ENCODE measurements around the gene GSG1L. TPM values are rescaled to one million over a fixed set of nuclear protein-coding genes. Genes with fewer than 3 reads are reported as not detected.

Gene GSG1L
- total RNA-seq, 1 experiment from 2014 or later: not detected

DNA sequence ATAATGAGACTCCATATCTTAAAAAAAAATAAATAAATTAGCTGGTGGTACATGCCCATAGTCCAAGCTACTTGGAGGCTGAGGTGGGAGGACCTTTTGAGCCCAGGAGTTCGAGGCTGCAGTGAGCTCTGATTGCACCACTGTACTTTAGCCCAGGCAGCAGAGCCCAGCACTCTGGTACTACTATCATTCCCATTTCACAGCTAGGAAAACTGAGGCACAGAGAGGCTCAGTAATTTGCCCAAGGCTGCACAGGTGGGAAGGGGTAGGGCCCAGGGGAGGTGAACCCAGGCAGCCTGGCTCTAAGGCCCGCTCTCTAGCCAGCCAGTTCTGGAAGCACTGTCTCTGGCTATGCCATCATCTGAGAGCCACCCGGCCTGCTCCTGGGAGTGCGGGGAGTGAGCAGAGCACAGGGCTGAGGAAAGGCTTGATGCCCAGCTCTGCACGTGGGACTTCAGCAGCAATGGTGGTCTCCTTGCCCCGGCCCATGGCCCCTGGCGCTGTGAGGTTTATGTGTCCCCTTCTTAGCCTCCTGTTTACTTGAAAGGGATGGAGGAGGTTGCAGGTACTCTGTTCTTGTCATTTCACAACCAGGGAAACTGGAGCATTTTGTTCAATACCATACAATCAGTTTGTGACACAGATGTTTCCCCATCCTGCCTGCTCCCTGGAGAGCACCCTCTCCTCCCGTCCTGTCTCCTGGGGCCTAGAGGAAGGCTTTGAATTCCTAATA is 291.3 kb downstream of the GSG1L start:
- peaks cover 18% of the 10 kb centered on the region for H3K4me1 ChIP-seq (replicated peaks)
- H3K4me3 ChIP-seq: no peak overlapping the region
- H3K27me3 ChIP-seq (replicated peaks): no peaks in the 10 kb centered on the region
- H3K27ac ChIP-seq: no peak overlapping the region
- H3K9me3 ChIP-seq (replicated peaks): no peaks in the 10 kb centered on the region
- no peak for DNase-seq (ENCODE audit: low read depth in 1 of 2, low spot score in 2 of 2)
- H3K36me3 ChIP-seq: no peaks in the 10 kb centered on the region

DNA sequence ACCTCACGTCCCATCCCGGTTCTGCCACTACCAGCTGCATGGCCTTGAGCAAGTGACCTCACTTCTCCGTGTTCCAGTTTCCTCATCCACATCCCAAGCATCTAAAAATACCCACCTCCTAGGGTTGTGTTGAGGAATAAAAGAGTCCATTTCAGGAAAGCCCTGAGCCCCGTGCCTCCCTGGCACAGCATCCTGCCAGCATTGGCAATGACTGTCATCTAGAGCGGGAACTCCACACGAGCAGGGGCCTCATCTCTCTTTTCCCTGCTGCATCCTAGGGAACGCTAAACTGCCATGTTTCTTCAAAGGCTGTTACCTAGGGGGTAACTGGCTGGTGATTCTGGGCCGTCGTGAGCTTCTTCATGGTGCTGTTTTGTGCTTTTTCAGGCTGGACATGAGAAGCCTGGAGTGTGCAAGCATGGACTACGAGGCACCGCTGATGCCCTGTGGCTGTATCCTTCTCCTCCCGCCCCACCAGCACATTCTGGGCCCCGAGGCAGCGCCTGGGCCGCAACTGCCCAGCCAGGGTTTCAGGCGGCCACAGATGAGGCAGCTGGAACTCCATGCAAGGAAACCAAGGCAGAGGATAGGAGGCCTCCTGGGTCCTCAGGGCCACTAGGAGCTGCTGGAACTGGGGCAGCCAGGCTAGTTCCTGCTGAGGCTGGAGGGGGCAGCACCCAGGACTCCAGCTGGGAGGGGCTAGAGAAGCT is 292.2 kb downstream of the GSG1L start:
- no peaks in the 10 kb centered on the region for H3K9me3 ChIP-seq (replicated peaks)
- no peak overlapping the region for H3K4me3 ChIP-seq
- no peak overlapping the region for H3K27ac ChIP-seq
- H3K4me1 ChIP-seq (replicated peaks): peaks cover 18% of the 10 kb centered on the region
- no peaks in the 10 kb centered on the region for H3K36me3 ChIP-seq
- DNase-seq (ENCODE audit: low read depth in 1 of 2, low spot score in 2 of 2): no peak
- no peaks in the 10 kb centered on the region for H3K27me3 ChIP-seq (replicated peaks)

DNA sequence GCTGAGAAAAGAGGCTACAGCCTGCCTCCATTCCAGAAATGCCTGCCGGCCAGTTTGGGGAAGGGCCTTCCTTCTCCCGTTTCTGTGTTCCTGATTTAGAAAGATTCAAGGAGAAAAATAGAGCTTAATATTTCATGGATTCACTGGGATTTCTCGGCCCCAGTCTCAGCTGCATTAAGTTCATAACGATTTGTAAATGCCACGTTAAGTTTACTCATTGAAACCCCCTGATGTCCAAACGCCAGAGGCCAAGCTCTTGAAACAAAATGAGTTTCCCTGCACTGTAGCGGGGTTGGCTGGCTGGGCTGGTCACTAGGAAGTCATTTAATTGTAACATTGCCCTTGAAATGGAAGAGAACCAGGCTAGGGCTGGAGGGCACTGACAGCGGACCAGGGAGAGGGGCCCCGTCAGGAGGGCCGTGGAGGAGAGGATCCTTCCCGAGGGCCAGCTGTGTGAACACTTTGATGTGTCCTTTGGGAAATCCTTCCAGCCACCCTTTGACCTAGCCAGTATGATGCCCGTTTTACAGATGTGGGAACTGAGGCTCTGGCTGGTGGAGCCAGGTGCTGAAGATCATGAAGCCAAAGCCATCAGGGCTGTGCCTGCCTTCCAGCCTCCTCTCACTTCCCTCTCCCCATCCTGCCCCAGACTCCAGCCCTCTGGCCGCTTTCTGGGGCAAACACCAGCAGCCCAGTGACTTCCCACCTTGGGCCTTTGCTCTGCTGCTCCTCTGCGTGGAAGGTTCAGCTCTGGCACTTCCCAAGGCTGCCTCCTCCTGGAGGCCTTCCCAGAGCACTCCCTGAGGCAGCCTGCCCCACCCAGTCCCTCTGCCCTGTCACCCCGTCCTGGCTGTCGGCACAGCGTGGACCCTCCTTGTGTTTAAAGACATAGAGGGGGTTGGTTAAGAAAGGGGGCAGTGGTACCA is 293.0 kb downstream of the GSG1L start:
- H3K27ac ChIP-seq: peak overlapping the region; percentile 62

DNA sequence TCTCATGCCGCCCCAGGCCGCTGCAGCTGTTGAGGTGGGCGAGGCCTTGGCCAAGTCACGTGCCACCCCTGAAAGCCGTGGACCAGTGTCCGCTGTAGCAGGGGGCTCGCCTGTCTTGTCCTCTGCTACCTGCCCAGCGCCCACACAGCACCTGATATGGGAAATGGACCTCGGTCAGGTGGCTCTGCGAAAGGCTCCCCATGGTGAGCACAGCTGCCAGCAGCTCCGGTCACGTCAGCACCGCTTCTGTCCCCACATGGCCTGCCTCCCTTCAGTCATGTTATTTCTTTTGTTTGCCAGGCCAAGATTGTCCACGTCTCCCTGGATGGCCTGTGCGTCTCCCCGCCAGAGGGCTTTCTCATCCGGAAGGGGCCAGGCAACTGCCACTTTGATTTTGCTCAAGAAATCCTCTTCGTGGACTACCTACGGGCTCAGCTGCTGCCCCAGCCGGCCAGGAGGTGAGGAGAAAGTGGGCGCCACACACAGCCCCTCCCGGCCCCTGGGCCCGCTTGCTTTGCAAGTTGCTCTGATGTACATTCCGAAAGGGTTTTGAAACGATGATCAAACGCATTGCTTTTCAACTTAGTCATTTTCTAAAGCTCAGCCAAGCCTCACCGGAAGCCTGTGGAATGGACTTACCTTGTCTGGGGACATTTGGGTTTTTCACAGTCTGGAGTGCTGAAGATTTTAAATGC is 293.8 kb downstream of the GSG1L start:
- DNase-seq (ENCODE audit: low read depth in 1 of 2, low spot score in 2 of 2): peak; percentile 31 to 61

More for the DNA sequence above, 293.0 kb downstream of the GSG1L start:
- H3K36me3 ChIP-seq: no peaks in the 10 kb centered on the region
- H3K4me3 ChIP-seq: no peak overlapping the region
- DNase-seq (ENCODE audit: low read depth in 1 of 2, low spot score in 2 of 2): no peak
- no peaks in the 10 kb centered on the region for H3K27me3 ChIP-seq (replicated peaks)
- H3K4me1 ChIP-seq (replicated peaks): peaks cover 18% of the 10 kb centered on the region
- H3K9me3 ChIP-seq (replicated peaks): no peaks in the 10 kb centered on the region

DNA sequence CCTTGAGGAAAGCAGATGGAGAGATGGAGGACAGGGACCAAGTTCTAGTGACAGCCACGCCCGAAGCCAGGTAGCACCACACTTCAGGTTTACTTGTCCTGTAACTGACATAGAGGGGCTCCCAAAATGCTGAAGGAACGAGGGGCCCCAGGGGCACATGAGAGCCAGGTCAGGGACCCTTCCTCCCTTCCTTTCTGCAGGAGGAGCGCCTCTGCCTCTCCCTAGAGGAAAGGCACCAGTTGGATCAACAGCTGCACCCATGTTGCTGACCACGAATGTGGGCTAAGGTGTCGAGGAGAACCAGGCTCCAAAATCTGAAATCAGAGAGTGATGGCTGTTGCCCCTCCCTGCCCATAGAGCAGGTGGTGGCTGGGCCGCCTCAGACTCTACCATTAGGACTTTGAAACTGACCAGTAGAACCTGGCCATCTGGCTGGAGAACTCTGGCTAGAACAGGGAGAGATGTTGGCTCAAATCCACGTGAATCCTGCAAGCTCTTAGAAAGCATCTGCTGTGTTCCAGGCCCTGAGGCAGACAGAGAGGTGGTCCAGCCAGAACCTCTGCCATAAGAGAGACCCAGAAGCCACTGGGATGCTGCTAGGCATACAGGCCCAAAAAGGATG is 294.8 kb downstream of the GSG1L start:
- peaks cover 18% of the 10 kb centered on the region for H3K4me1 ChIP-seq (replicated peaks)
- H3K9me3 ChIP-seq (replicated peaks): no peaks in the 10 kb centered on the region
- H3K4me3 ChIP-seq: no peak overlapping the region
- 0 out of 2 replicates have a peak, but pooled peaks cover 2% of the 10 kb centered on the region for H3K36me3 ChIP-seq
- no peak for DNase-seq (ENCODE audit: low read depth in 1 of 2, low spot score in 2 of 2)
- H3K27me3 ChIP-seq (replicated peaks): no peaks in the 10 kb centered on the region
- no peak overlapping the region for H3K27ac ChIP-seq

More for the DNA sequence above, 293.8 kb downstream of the GSG1L start:
- Histone ChIP-seq H3K9me3 (replicated peaks) (no peaks in the 10 kb centered on the region), H3K4me1 (replicated peaks) (peaks cover 18% of the 10 kb centered on the region), H3K27me3 (replicated peaks) (no peaks in the 10 kb centered on the region), H3K27ac (peak overlapping the region; percentile 62), H3K36me3 (no peaks in the 10 kb centered on the region), H3K4me3 (no peak overlapping the region)

DNA sequence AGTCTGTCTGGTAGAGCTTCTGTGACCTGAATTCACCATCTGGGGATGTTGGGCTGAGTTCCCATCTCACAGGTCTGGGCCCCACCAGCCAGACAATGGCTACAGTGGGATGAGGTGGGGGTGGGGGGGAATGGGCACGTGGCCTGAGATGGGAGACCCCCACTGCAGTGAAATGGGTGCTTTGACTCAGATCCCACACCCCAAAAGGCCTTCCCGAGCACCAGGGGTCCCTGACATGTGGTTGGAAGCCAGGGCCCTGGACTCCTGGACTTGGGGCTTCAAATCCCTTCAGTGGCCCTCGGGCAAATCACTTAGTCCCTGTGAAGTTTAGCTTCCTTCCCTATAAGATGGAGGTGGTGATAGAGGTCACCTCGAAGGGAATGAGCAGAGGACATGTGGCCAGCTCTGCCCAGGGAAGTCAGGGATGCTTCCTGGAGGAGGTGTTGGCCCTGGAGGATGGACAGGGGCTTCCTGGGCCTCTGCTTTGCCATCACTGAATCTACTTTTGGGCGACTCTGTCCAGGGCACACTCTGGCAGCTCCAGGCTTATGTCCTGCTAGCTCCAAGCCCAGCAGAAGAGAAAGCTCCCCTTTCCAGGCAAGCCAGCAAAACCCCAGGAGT is 295.4 kb downstream of the GSG1L start:
- Histone ChIP-seq H3K4me1 (replicated peaks) (peaks cover 18% of the 10 kb centered on the region), H3K27ac (no peak overlapping the region), H3K4me3 (no peak overlapping the region), H3K36me3 (0 out of 2 replicates have a peak, but pooled peaks cover 2% of the 10 kb centered on the region), H3K9me3 (replicated peaks) (no peaks in the 10 kb centered on the region), H3K27me3 (replicated peaks) (no peaks in the 10 kb centered on the region)
- no peak for DNase-seq (ENCODE audit: low read depth in 1 of 2, low spot score in 2 of 2)

DNA sequence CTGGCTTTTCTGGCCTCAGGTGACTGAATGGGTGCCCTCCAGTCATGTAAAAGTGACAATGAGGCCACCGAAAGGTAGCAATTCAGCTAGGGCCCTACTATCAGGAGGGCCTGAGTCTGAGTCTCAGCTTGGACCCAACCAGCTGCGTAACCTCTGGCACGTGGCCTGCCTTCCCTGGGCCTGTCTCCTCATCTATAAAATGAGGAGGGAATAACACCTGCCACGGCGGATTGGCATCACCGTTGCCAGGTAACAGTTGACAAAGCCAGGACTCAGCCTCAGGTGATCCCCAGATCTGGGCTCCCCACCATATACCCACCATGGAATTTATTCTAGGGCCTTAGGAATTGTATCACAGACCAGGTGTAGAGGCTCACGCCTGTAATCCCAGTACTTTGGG is 296.4 kb downstream of the GSG1L start:
- Histone ChIP-seq H3K36me3 (peaks cover 3% of the 10 kb centered on the region; the same call in 1 of the 2 replicates), H3K4me1 (replicated peaks) (peaks cover 28% of the 10 kb centered on the region), H3K4me3 (no peak overlapping the region), H3K9me3 (replicated peaks) (no peaks in the 10 kb centered on the region), H3K27me3 (replicated peaks) (no peaks in the 10 kb centered on the region), H3K27ac (no peak overlapping the region)
- no peak for DNase-seq (ENCODE audit: low read depth in 1 of 2, low spot score in 2 of 2)

DNA sequence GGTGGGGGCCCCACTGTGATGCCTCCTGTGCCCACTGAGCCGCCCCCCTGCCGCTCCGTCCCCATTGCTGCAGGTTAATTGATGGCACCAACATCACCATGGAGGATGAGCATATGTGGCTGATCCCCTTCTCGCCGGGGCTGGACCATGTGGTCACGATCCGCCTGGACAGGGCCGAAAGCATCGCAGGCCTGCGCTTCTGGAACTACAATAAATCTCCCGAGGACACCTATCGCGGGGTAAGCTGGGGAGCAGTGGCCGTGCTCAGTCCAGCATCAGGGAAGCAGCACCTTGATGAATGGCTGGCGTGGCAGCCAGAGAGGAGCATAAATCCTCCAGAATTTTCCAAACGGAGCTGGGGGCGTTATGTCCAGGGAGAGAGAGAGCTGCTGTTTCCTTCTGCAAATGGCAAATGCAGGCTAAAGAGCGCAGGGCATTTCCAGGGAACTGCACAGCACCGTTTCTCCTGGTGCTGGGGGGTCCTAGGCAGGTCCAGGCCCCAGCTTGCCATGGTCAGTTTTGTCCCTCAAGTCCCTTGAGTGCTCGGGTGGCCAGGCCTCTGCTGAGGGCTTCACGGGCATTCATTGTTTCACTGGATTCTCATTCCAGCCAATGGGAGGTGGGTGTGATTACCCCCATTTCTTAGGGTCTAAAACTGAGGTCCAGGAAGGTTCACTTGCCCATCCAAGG is 297.1 kb downstream of the GSG1L start:
- DNase-seq (ENCODE audit: low read depth in 1 of 2, low spot score in 2 of 2): no peak
- Histone ChIP-seq H3K27me3 (replicated peaks) (no peaks in the 10 kb centered on the region), H3K36me3 (peaks cover 9% of the 10 kb centered on the region; the same call in 1 of the 2 replicates)

DNA sequence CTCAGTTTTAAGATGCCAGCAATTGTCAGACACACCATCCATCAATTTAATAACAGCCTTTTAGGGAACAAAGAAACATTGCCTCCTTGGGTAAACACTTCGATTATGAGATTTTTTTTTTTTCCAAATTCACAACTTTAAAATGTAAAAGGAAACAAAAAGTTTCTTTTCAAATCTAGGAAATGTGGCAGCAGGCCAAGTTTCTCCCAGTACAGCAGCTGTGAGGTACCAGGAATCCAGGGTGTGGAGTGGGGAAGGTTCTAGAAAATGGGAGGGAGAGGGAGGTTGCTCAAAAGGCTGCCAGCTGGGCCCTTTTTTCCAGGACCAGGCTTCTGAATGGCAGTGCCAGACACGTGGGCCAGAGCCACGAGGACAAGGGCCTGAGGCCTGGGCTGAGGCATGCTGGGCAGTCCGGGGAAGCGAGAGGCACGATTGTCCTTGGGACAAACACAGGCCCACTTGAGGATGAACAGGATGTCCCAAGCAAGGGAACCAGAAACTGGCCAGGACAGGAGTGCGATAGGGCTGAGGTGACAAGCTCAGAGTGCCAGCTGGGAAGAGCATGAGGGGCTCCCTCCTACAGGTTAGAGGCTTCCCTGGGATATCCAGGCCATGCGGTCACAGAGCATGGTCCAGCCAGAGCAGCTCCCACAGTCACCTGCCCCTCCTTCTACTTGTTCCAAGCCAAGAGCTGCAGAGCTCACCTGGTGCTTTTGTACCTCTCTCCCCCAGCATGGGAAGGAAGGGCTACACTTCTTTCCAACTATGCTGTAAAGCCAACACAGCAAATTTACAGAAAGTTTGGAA is 298.4 kb downstream of the GSG1L start:
- DNase-seq (ENCODE audit: low read depth in 1 of 2, low spot score in 2 of 2): no peak
- H3K4me3 ChIP-seq: no peak overlapping the region
- H3K27ac ChIP-seq: no peak overlapping the region
- H3K27me3 ChIP-seq (replicated peaks): no peaks in the 10 kb centered on the region
- peaks cover 9% of the 10 kb centered on the region; the same call in 1 of the 2 replicates for H3K36me3 ChIP-seq
- H3K9me3 ChIP-seq (replicated peaks): no peaks in the 10 kb centered on the region
- peaks cover 31% of the 10 kb centered on the region for H3K4me1 ChIP-seq (replicated peaks)

More for the DNA sequence above, 297.1 kb downstream of the GSG1L start:
- no peak overlapping the region for H3K27ac ChIP-seq
- H3K4me3 ChIP-seq: no peak overlapping the region
- H3K4me1 ChIP-seq (replicated peaks): peaks cover 35% of the 10 kb centered on the region
- H3K9me3 ChIP-seq (replicated peaks): no peaks in the 10 kb centered on the region

DNA sequence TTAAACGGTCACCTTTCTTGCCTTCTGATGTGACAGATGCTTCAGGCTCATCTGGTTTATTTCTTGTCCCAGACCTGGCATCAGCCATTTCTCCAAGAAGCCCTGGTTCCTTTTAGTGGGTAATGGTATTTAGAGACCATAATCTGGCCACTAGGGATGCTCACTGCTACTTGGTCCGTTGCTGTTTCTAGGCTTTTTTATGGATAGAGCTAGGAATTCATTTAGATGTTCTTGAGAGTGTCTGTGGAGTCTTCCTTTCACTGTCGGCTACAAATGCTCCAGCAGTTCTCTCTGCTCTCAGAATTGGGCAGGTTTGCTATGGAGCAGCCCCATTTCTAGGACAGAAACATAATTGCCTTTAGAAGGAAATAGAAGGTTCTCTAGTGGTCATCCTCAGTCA is 299.1 kb downstream of the GSG1L start:
- no peak for DNase-seq (ENCODE audit: low read depth in 1 of 2, low spot score in 2 of 2)
- Histone ChIP-seq H3K27ac (no peak overlapping the region), H3K4me3 (no peak overlapping the region), H3K36me3 (peaks cover 9% of the 10 kb centered on the region; the same call in 1 of the 2 replicates), H3K9me3 (replicated peaks) (no peaks in the 10 kb centered on the region), H3K4me1 (replicated peaks) (peaks cover 29% of the 10 kb centered on the region), H3K27me3 (replicated peaks) (no peaks in the 10 kb centered on the region)

DNA sequence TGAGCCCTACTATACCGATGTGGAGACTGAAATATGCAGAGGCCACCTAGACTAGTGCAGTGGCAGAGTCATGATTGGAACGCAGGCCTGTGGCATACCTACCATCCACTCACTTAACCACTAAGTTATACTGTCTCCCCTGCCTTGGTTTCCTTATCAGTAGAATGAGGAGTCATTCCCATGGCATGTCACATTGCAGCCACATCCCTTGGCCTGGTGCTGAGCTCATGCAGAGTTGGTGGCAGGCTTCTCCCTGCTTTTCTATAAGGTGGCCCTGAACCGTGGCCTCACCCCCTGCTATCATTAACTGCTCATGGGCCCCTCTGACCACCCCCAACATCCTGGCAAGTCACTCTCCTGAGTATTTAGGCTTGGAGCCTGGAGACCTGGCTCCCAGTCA is 301.1 kb downstream of the GSG1L start:
- Histone ChIP-seq H3K27me3 (replicated peaks) (no peaks in the 10 kb centered on the region), H3K36me3 (peaks cover 9% of the 10 kb centered on the region; the same call in 1 of the 2 replicates), H3K4me1 (replicated peaks) (peaks cover 33% of the 10 kb centered on the region), H3K9me3 (replicated peaks) (no peaks in the 10 kb centered on the region), H3K4me3 (no peak overlapping the region), H3K27ac (peak overlapping the region; percentile 50)
- DNase-seq (ENCODE audit: low read depth in 1 of 2, low spot score in 2 of 2): peak; percentile 66 to 77

Measured in SJSA1 (cell line).